ENCODE measurements around the gene IPMK. TPM values are rescaled to one million over a fixed set of nuclear protein-coding genes. Genes with fewer than 3 reads are reported as not detected.

The IPMK gene
- total RNA-seq, 1 experiment from 2014 or later, result 11.1 TPM

DNA sequence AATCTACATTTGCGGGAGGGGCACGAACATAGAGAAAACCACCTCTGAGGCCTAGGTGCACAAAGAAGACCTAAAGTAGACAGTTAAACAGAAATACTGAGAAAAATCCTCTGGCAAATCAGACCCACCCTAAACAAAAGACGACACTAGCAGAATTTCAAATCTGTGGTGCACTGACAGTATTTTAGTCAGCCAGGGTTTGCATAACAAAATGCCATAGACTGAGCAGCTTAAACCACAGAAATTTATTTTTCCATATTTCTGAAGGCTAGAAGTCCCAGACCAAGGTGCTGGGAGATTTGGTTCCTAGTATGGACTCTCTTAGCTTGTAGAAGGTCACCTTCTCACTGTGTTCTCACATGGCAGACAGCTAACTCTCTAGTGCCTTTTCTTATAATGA lies 26.3 kb downstream of the IPMK start:
- no peaks in the 10 kb centered on the region for H3F3A ChIP-seq (ENCODE audit: insufficient read depth, low read depth)
- no TSS peak for BruUV-seq (replicated peaks)
- no peak overlapping the region for H3K4me3 ChIP-seq
- intact Hi-C loops (cut with micrococcal nuclease; ENCODE audit: unreplicated experiment), result no loop called here
- no peaks in the 10 kb centered on the region for H3K9me2 ChIP-seq (ENCODE audit: insufficient read depth)
- H3K4me2 ChIP-seq, result no peak overlapping the region
- ChIA-PET POLR2A (ENCODE audit: unreplicated experiment) (interaction anchor here (0.6 kb wide), 1 partner anchor 27 kb away, joined by 3 read pairs; the partner anchor contains the start of gene CISD1), CTCF (interaction anchor here (0.6 kb wide), 1 partner anchor 20 kb away, joined by 3 read pairs; no protein-coding TSS in a partner anchor)
- H2AFZ ChIP-seq, result no peak overlapping the region
- H3K27ac ChIP-seq, result no peak overlapping the region
- no peak for DNase-seq
- H3K27me3 ChIP-seq (ENCODE audit: insufficient read depth, low read depth), result no peaks in the 10 kb centered on the region
- no peaks in the 10 kb centered on the region for H4K20me1 ChIP-seq (ENCODE audit: insufficient read depth)
- no peak for TF ChIP-seq EZH2 (IDR thresholded peaks at IDR 0.05; ENCODE audit: low read depth)
- TF ChIP-seq, protein P1, sequence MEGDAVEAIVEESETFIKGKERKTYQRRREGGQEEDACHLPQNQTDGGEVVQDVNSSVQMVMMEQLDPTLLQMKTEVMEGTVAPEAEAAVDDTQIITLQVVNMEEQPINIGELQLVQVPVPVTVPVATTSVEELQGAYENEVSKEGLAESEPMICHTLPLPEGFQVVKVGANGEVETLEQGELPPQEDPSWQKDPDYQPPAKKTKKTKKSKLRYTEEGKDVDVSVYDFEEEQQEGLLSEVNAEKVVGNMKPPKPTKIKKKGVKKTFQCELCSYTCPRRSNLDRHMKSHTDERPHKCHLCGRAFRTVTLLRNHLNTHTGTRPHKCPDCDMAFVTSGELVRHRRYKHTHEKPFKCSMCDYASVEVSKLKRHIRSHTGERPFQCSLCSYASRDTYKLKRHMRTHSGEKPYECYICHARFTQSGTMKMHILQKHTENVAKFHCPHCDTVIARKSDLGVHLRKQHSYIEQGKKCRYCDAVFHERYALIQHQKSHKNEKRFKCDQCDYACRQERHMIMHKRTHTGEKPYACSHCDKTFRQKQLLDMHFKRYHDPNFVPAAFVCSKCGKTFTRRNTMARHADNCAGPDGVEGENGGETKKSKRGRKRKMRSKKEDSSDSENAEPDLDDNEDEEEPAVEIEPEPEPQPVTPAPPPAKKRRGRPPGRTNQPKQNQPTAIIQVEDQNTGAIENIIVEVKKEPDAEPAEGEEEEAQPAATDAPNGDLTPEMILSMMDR (conservative IDR thresholded peaks at IDR 0.05), result no peak
- H3K36me3 ChIP-seq (ENCODE audit: low read depth), result no peaks in the 10 kb centered on the region
- H3K9me3 ChIP-seq (ENCODE audit: insufficient read depth, low read depth), result 0 out of 2 replicates have a peak, but pooled peaks cover 3% of the 10 kb centered on the region
- H3K4me1 ChIP-seq (replicated peaks; ENCODE audit: insufficient read depth), result peaks cover 11% of the 10 kb centered on the region
- H3K79me2 ChIP-seq (ENCODE audit: low read depth), result 0 out of 2 replicates have a peak, but pooled peaks cover 9% of the 10 kb centered on the region

DNA sequence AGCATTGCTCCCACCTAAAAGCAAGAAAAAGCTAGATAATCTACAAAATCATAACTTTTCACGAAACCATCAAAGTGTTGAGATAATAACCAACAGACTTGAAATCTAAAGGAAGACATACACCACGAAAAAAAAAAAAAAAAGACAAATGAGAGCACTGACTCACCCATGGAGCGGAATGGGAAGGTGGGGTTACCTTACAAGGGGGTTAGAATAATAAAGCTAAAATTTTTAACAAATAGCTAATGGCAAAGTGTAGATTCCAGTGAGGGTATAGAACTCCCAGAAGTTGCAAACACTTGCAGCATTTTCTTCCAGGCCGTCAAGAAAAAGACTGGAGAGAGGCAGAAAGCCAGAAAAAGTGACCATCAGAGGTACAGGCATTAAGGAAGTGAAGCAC lies 27.2 kb downstream of the IPMK start:
- H3K27ac ChIP-seq, result no peak overlapping the region
- no TSS peak for BruUV-seq (replicated peaks)
- POLR2A ChIA-PET (ENCODE audit: unreplicated experiment), result no interaction called here

DNA sequence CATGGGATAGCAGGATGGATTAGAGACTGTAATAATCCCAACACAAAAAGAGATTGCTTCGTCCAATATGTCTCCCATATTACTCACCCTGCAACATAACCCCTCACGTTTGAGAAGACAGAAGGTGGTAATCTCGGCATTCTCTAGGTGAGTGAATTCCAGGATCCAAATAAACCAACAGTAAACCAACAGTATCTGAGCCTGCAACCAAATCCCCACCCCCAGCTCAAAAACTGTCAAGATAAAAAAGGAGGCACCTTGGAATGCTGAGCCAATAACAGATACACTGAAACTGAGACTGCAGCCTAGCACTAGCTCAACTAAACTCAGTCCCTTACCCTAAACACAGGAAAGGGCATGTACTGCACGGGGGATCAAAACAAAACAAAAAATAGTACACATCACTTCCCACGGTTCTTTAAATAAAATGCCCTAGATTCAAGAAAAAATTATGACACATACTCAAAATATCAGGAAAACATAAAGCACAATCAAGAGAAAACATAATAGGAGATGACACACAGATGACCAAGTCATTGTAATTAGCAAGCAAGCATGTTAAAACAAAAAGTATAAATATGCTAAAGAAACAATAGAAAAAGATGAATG lies 28.0 kb downstream of the IPMK start:
- TF ChIP-seq EZH2 (IDR thresholded peaks at IDR 0.05; ENCODE audit: low read depth), result no peak
- TF ChIP-seq, protein P1 (conservative IDR thresholded peaks at IDR 0.05), result no peak
- Histone ChIP-seq H3K27ac (no peak overlapping the region), H3K79me2 (ENCODE audit: low read depth) (0 out of 2 replicates have a peak, but pooled peaks cover 6% of the 10 kb centered on the region), H2AFZ (no peak overlapping the region), H3K4me2 (no peak overlapping the region), H3K4me3 (no peak overlapping the region), H3K4me1 (replicated peaks; ENCODE audit: insufficient read depth) (peaks cover 11% of the 10 kb centered on the region), H3K36me3 (ENCODE audit: low read depth) (no peaks in the 10 kb centered on the region), H3K9me2 (ENCODE audit: insufficient read depth) (no peaks in the 10 kb centered on the region), H3F3A (ENCODE audit: insufficient read depth, low read depth) (no peaks in the 10 kb centered on the region), H3K9me3 (ENCODE audit: insufficient read depth, low read depth) (no peaks in the 10 kb centered on the region), H3K27me3 (ENCODE audit: insufficient read depth, low read depth) (no peaks in the 10 kb centered on the region), H4K20me1 (ENCODE audit: insufficient read depth) (no peaks in the 10 kb centered on the region)
- ChIA-PET POLR2A (ENCODE audit: unreplicated experiment) (no interaction called here), CTCF (no interaction called here)
- intact Hi-C loops (cut with micrococcal nuclease; ENCODE audit: unreplicated experiment), result no loop called here
- DNase-seq, result no peak
- BruUV-seq (replicated peaks), result no TSS peak

More for the DNA sequence above, 27.2 kb downstream of the IPMK start:
- Histone ChIP-seq H3F3A (ENCODE audit: insufficient read depth, low read depth) (no peaks in the 10 kb centered on the region), H3K79me2 (ENCODE audit: low read depth) (0 out of 2 replicates have a peak, but pooled peaks cover 9% of the 10 kb centered on the region), H4K20me1 (ENCODE audit: insufficient read depth) (no peaks in the 10 kb centered on the region), H3K4me2 (no peak overlapping the region), H3K4me1 (replicated peaks; ENCODE audit: insufficient read depth) (peaks cover 11% of the 10 kb centered on the region), H3K9me3 (ENCODE audit: insufficient read depth, low read depth) (0 out of 2 replicates have a peak, but pooled peaks cover 3% of the 10 kb centered on the region), H3K27me3 (ENCODE audit: insufficient read depth, low read depth) (no peaks in the 10 kb centered on the region), H2AFZ (no peak overlapping the region), H3K9me2 (ENCODE audit: insufficient read depth) (no peaks in the 10 kb centered on the region), H3K4me3 (no peak overlapping the region), H3K36me3 (ENCODE audit: low read depth) (no peaks in the 10 kb centered on the region)
- intact Hi-C loops (cut with micrococcal nuclease; ENCODE audit: unreplicated experiment), result no loop called here
- TF ChIP-seq, protein P1 (conservative IDR thresholded peaks at IDR 0.05), result no peak
- no peak for DNase-seq
- CTCF ChIA-PET, result interaction anchor here (0.6 kb wide), 2 partner anchors 9 to 19 kb away, joined by 3 to 5 read pairs; no protein-coding TSS in a partner anchor
